HG03025 (cell line): ENCODE data around the gene MYL5.
"Not testable (repeated sequence)": the region's sequence is repeated elsewhere in the genome, so short reads cannot be mapped to it uniquely, and the experiment has no call there.

ENCODE experiments used
- ATAC-seq: cut with Tn5 transposase; IDR thresholded peaks from one replicate; pipeline ENCODE4 v1.9.1; 2021; ENCODE audit warnings: mild to moderate bottlenecking, moderate library complexity; ENCODE audit not compliant: unreplicated experiment, low FRiP score

The MYL5 gene

DNA sequence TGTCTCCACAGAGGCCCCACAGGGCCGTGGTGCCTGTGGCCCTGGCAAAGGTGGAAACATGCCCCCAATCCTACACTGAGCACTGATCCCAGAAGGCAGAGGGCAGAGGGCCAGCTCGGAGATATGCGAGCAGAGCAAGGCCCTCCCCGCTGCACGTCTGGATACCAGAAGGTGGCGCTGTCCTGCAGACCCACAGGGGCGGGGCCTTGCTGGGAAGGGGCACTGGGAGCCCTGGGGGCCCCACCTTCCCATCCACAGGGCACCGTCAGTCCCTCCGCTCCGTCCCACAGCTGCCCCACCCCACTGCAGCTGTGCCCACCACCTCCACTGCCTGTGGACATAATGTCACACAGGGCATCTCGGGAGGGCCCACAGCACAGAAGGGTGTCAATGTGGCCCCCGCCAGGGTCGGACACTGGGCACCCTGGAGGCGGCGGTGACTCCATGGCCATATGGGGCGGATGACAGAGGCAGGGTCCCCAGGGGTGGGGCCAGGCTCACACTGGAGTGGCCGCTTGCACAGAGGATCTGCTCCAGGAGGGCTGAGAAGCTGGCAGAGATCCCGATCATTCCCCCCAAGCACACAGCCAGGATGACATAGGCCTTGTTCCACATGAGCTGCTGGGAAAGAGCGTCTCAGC lies 9.8 kb downstream of the MYL5 start:
- ATAC-seq = no peak

DNA sequence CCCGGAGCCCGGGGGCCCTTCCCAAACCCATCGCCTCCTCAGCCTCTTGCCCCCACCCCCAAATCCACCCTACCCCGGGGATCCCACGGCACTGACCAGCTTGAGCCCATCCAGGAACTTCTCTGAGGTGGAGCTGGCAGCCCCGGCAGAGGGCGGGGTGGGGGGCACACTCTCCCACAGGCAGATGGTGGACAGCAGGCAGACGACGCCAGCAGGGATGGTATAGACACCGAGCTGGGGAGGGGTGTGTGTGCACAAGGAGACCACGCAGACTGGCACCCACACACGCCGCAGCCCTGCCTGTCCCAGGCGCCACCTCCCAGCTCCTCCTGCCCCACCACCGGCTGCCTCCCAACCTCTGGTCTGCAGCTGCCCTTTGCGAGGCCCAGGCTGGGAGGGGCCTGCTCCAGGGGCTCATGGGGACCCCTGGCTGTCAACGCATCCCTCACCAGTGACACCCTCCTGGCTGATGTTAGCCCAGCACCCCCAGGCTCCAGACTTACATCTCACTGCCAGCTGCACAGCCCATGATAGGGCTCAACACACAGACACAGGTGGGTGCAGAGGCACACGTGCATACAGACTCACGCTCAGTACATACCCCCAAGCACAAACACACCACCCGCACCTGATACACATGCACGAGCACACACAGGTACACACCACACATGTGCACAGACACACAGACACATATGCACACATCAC lies 10.4 kb downstream of the MYL5 start:
- no peak for ATAC-seq

- ATAC-seq = no peak
Measured at GRCh38 chr4:685679-686412, 11.5 kb downstream of the MYL5 start.

GRCh38 chr4:686413-687040 lies 12.2 kb downstream of the MYL5 start:
- no peak for ATAC-seq

DNA sequence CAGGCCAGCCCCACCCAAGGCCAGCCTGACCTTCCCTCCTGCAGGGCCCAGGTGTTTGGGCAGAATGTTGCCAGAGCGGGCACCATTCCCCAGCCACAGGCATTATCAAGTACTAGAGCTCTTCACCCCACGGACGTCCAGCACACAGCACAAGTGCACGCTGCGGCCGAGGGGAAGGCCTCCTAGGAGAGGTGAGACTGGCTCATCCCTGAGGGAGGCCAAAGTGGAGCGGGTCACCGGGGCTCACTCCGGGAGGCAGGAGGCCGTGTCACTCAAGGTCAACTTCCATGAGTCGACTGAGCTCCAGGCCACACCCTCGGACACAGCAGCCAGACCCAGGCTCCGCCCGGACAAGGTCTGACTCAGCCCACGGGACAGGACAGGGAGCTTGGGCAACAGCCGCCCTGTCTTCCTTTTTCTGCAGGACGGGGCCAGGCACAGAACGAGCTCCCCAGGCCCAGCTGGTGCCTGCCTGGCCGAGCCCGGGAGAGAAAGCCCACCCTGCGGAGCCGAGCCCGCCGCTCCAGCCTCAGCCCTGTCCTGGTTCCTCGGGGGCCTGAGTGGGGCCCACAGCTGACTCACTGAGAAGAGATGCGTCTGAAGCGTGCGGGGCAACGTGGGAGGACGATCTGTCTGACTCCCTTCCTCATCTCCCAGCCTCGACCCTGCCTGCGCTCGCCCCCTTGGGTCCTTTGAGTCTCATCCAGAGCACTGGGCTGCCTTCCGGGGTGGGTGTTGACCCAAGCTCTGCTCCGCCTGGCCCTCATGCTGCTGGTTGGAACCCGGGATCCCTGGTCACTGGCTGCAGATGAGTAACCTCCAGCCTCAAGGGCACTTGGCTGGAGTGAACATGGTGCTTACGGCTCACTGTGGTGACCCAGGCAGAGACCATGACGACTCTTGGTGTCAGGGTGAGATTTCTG lies 13.0 kb downstream of the MYL5 start:
- ATAC-seq = no peak

GRCh38 chr4:687971-688853 lies 13.9 kb downstream of the MYL5 start:
- no peak for ATAC-seq

- ATAC-seq = no peak
Measured at GRCh38 chr4:688854-689681, 14.7 kb downstream of the MYL5 start, which contains the start of gene SLC49A3. TSS of gene SLC49A3 (minus strand) at chr4:689151. CDS start at chr4:689127, 24 bp downstream.

- ATAC-seq = no peak
Measured at GRCh38 chr4:689723-690122, 15.4 kb downstream of the MYL5 start.

GRCh38 chr4:692771-693554 lies 18.6 kb downstream of the MYL5 start:
- no peak for ATAC-seq

GRCh38 chr4:694341-694940 lies 20.1 kb downstream of the MYL5 start:
- ATAC-seq = not testable (repeated sequence)

DNA sequence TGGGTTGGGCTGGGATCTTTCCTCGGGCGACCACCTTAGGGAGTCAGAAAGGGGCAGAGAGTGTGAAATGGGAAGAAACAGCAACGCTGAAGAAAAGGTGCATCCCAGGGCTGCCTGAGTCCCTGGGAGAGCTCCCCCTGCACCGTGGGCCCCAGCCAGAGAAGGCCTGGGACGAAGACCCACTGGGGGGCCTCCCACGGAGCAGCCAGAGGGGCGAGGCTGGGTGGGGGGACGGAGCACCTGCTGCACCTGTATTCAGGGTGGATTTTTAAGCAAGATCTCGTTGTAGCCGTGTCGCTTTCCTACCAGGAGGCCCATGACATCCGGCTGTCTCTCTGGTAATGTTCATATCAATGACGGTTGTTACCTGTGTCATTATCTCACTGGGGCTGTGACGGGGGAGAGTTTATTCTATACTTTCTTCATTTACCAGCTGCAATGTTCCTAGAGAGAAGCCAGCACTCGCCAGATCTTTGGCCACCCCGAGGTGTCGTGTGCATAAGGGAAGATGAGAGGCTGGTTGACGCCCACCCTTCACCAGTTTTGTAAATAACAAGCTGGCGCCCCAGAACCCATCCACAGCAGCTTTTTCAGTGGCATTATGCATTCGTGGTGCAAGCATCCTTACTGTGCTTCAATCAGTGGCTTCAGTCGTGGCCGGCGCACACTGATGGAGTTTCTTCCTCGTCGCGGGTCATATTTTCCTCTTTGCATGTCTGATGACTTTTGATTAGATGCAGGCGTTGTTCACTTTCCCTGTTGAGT lies 25.7 kb downstream of the MYL5 start:
- no peak for ATAC-seq

- ATAC-seq = no peak
Measured at GRCh38 chr4:700587-701264, 26.4 kb downstream of the MYL5 start.

DNA sequence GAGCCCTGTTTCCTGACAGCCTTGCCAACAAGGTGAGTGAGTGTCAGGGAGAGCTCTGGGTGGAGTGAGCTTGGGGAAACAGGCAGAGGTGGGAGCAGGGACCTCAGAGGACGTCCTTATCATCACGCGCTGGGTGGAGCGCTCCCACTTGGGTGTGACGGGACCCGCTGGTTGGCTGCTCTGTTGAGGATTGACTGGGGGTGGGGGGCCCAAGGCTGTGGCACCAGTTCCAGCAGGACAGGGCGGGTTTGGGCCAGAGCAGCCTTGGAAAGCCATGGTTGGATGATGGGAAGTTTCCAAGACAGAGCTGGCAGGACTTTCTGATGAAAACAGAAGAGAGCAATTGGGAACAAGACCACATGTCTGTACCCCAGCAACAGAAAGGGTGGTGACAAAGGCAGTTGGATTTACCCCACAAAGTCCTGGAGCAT lies 28.3 kb downstream of the MYL5 start:
- ATAC-seq = no peak

DNA sequence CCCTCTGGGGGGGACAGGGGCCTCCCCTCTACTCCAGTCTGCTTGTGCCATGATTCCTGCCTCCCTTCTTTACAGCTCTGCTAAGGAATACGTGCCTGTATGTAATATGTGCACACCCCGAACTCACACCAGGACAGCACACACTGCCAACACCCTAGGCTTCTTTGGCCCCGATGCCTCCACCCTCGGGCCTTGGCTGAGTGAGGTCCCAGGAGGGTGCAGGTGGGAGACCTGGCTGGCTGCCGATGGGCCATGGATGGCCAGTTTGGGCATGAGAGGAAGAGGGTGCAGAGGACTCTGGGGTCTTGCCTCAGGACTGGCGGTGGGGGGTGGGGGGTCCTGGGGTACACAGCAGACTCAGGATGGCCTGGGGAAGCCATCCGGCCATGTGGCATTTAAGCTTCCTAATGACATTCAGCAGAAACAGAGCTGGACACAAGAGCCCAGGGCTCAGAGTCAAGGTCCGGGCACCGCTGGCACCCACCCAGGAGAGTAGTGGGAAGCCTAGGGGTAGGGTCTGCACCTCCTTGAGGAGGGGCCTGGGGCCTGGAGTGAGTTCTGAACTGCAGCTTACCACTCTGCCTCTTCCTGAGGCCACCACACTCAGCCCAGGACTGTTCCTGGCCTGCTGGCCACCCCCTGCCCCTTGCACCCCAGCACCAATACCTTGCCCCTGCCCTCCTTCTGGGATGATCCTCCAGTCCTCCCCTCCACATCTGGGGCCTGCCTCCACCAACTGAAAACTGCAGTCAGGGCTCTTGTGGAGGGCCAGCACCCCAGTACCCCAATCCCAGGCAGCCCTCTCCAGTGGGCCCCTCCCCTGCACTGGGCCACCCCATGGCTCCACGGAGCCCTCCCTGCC lies 29.2 kb downstream of the MYL5 start:
- ATAC-seq = no peak
